H9 (cell line): ENCODE results near the gene ZSWIM3. TPM values are rescaled to one million over a fixed set of nuclear protein-coding genes. Genes with fewer than 3 reads are reported as not detected.
A peak's percentile ranks its signal among the peaks of the same experiment; 100 is the strongest.

Source experiments
- DNase-seq: peaks from one replicate; pipeline ENCODE4 v3.0.0-alpha.2; 2017
- H2AFZ ChIP-seq: one replicate; pipeline ENCODE4 v1.6.1; 2013; ENCODE audit warnings: mild to moderate bottlenecking, low read length, control low read depth, moderate library complexity
- H2AK5ac ChIP-seq: 2 replicates; pipeline ENCODE4 v1.6.1; 2013; ENCODE audit warnings: low read length, control low read depth, mixed read lengths; ENCODE audit not compliant: insufficient read length
- H2BK120ac ChIP-seq: one replicate; pipeline ENCODE4 v1.6.1; 2013; ENCODE audit warnings: low read depth, mild to moderate bottlenecking, low read length, control low read depth, inconsistent platforms; ENCODE audit not compliant: poor library complexity, severe bottlenecking
- H2BK12ac ChIP-seq: 2 replicates; pipeline ENCODE4 v1.6.1; 2013; ENCODE audit warnings: low read length, control low read depth, mixed read lengths, low read depth; ENCODE audit not compliant: insufficient read length
- H2BK15ac ChIP-seq: 2 replicates; pipeline ENCODE4 v1.6.1; 2013; ENCODE audit warnings: low read depth, low read length, control low read depth
- H2BK20ac ChIP-seq: one replicate; pipeline ENCODE4 v1.6.1; 2013; ENCODE audit warnings: low read depth, mild to moderate bottlenecking, low read length, control low read depth, inconsistent platforms; ENCODE audit not compliant: poor library complexity, severe bottlenecking
- H2BK5ac ChIP-seq: 2 replicates; pipeline ENCODE4 v1.6.1; 2013; ENCODE audit warnings: low read length, control low read depth, mixed read lengths; ENCODE audit not compliant: insufficient read length
- H3K14ac ChIP-seq: 2 replicates; pipeline ENCODE4 v1.6.1; 2013; ENCODE audit warnings: low read length, control low read depth; ENCODE audit not compliant: insufficient read depth
- H3K18ac ChIP-seq: 2 replicates; pipeline ENCODE4 v1.6.1; 2013; ENCODE audit warnings: low read depth, mild to moderate bottlenecking, mixed read lengths, low read length, control low read depth; ENCODE audit not compliant: insufficient read length
- H3K23ac ChIP-seq: 2 replicates; pipeline ENCODE4 v1.6.1; 2013; ENCODE audit warnings: low read length, control low read depth, mixed read lengths, low read depth; ENCODE audit not compliant: insufficient read length
- H3K23me2 ChIP-seq: 2 replicates; pipeline ENCODE4 v1.6.1; 2013; ENCODE audit warnings: low read depth, mild to moderate bottlenecking, mixed read lengths, low read length, control low read depth; ENCODE audit not compliant: insufficient read length, poor library complexity, severe bottlenecking
- H3K27ac ChIP-seq: 2 replicates; pipeline ENCODE4 v1.5.1; 2013; ENCODE audit warnings: low read length, control low read depth, mixed read lengths, low read depth; ENCODE audit not compliant: insufficient read length
- H3K27me3 ChIP-seq: 2 replicates; pipeline ENCODE4 v1.6.1; 2013; ENCODE audit warnings: low read length, control low read depth, inconsistent platforms; ENCODE audit not compliant: insufficient read depth
- H3K4ac ChIP-seq: 2 replicates; pipeline ENCODE4 v1.6.1; 2013; ENCODE audit warnings: low read depth, mild to moderate bottlenecking, control low read depth, inconsistent platforms, low read length, moderate library complexity
- H3K4me1 ChIP-seq: 2 replicates; pipeline ENCODE4 v1.6.1; 2013; ENCODE audit warnings: low read length, control low read depth, inconsistent platforms; ENCODE audit not compliant: insufficient read depth
- H3K4me2 ChIP-seq: 2 replicates; pipeline ENCODE4 v1.6.1; 2013; ENCODE audit warnings: low read length, control low read depth, mixed read lengths; ENCODE audit not compliant: insufficient read length, insufficient read depth
- H3K56ac ChIP-seq: 2 replicates; pipeline ENCODE4 v1.6.1; 2013; ENCODE audit warnings: low read depth, mild to moderate bottlenecking, mixed read lengths, low read length, control low read depth; ENCODE audit not compliant: insufficient read length
- H3K79me1 ChIP-seq: 2 replicates; pipeline ENCODE4 v1.6.1; 2013; ENCODE audit warnings: low read depth, mild to moderate bottlenecking, moderate library complexity, low read length, control low read depth, inconsistent platforms; ENCODE audit not compliant: insufficient read depth, poor library complexity, severe bottlenecking
- H3K79me2 ChIP-seq: 2 replicates; pipeline ENCODE4 v1.6.1; 2013; ENCODE audit warnings: low read length, control low read depth, inconsistent platforms; ENCODE audit not compliant: insufficient read depth
- H3K9ac ChIP-seq: 2 replicates; pipeline ENCODE4 v1.6.1; 2013; ENCODE audit warnings: low read length, control low read depth, mixed read lengths; ENCODE audit not compliant: insufficient read length; ENCODE audit errors: extremely low read depth
- H3K9me3 ChIP-seq: one replicate; pipeline ENCODE4 v1.6.1; 2013; ENCODE audit warnings: low read depth, low read length, inconsistent platforms; ENCODE audit not compliant: control insufficient read depth
- H3T11ph ChIP-seq: one replicate; pipeline ENCODE4 v1.6.1; 2013; ENCODE audit warnings: mild to moderate bottlenecking, low read length, control low read depth, inconsistent platforms
- H4K20me1 ChIP-seq: one replicate; pipeline ENCODE4 v1.6.1; 2013; ENCODE audit not compliant: control insufficient read depth, insufficient read length, insufficient read depth
- H4K5ac ChIP-seq: 2 replicates; pipeline ENCODE4 v1.6.1; 2013; ENCODE audit warnings: low read depth, mild to moderate bottlenecking, mixed read lengths, low read length, control low read depth; ENCODE audit not compliant: insufficient read length
- H4K8ac ChIP-seq: replicated peaks from 2 replicates; pipeline ENCODE4 v1.6.1; 2013; ENCODE audit warnings: low read length, control low read depth, mixed read lengths, low read depth; ENCODE audit not compliant: insufficient read length
- H4K91ac ChIP-seq: 2 replicates; pipeline ENCODE4 v1.6.1; 2013; ENCODE audit warnings: low read depth, mild to moderate bottlenecking, moderate library complexity, mixed read lengths, low read length, control low read depth; ENCODE audit not compliant: insufficient read length
- H3K27ac Mint-ChIP-seq, 3 experiments: 2 replicates in 2 of 3; 3 replicates in 1 of 3; pipeline ENCODE4 v1.8.0; 2020 to 2021; ENCODE audit warnings: mixed read lengths in 3 of 3, mild to moderate bottlenecking in 1 of 3, moderate library complexity in 1 of 3
- H3K27me3 Mint-ChIP-seq: 2 replicates; pipeline ENCODE4 v1.8.0; 2021; ENCODE audit warnings: low read depth, mild to moderate bottlenecking, moderate library complexity, mixed read lengths
- H3K36me3 Mint-ChIP-seq, 3 experiments: 2 replicates in 2 of 3; 3 replicates in 1 of 3; pipeline ENCODE4 v1.8.0; 2020 to 2021; ENCODE audit warnings: low read depth in 3 of 3, mixed read lengths in 3 of 3; ENCODE audit not compliant: insufficient read depth in 1 of 3
- H3K4me1 Mint-ChIP-seq, 2 experiments: 2 replicates each; pipeline ENCODE4 v1.8.0; 2020; ENCODE audit warnings: mixed read lengths in 2 of 2
- H3K4me3 Mint-ChIP-seq, 2 experiments: 2 replicates in 1 of 2; 3 replicates in 1 of 2; pipeline ENCODE4 v1.8.0; 2020 to 2021; ENCODE audit warnings: mild to moderate bottlenecking in 2 of 2, mixed read lengths in 2 of 2, moderate library complexity in 1 of 2
- H3K9me3 Mint-ChIP-seq, 2 experiments: 2 replicates in 1 of 2; 3 replicates in 1 of 2; pipeline ENCODE4 v1.8.0; 2020; ENCODE audit warnings: mild to moderate bottlenecking in 2 of 2, mixed read lengths in 2 of 2, moderate library complexity in 1 of 2
- WGBS: extraction: QIAGEN DNeasy Blood & Tissue Kit; methylation state at CpG from one replicate; pipeline ENCODE4 v1.1.7; 2013; ENCODE audit warnings: missing lambda C conversion rate, low lambda C conversion rate, mixed read lengths; ENCODE audit not compliant: insufficient read length; ENCODE audit errors: extremely low coverage; 5-methylcytosine and 5-hydroxymethylcytosine counted together
- total RNA-seq: library from RNA; stranded (reverse); gene quantifications from 2 replicates; pipeline ENCODE4 v1.2.1, GENCODE V29; 2021
- TF ChIP-seq, protein P1 (sequence below): fragments of 200-600 bp; sonication (generic); conservative IDR thresholded peaks from 3 replicates; pipeline ENCODE4 v1.8.0; 2021; ENCODE audit warnings: antibody characterized with exemption, mild to moderate bottlenecking

Gene ZSWIM3
- total RNA-seq, 1 experiment from 2014 or later, result 8.0 TPM

DNA sequence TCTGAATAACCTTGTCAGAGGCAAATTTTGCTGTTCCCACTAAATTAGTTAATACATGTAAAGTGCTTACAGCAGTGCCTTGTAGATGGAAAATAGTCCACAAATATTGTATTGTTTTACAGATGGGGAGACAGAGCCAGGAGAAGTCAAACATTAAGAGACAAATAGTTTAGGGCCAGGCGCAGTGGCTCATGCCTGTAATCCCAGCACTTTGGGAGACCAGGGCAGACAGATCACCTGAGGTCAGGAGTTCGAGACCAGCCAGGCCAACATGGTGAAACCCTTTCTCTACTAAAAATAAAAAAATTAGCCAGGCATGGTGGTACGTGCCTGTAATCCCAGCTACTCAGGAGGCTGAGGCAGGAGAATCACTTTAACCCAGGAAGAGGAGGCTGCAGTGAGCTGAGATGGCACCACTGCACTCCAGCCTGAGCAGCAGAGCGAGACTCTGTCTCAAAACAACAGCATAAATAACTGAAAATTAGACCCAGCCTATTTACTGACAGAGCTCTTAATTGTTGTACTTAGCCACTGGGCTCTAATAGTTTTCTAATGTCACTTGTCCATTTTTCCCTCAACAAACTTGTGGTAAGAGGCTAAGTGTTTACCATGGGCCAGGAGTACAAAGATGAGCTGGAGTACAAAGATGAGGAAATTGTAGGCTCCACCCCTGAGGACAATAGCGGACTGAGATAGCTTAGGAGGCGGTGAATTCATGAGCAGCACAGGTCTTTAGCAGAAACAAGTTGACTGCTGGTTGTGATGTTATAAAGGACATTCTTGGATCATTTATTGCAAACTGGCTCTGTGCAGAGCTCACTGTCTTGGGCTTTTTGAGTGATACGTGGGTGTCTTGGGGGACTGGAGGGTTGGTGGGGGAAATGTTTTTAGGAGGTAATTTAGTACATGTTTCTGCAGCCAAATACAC is 6.4 kb downstream of the ZSWIM3 start:
- no peak overlapping the region for H3K23ac ChIP-seq
- no peak overlapping the region for H2AFZ ChIP-seq
- H2BK120ac ChIP-seq, result no peak overlapping the region
- TF ChIP-seq, protein P1, sequence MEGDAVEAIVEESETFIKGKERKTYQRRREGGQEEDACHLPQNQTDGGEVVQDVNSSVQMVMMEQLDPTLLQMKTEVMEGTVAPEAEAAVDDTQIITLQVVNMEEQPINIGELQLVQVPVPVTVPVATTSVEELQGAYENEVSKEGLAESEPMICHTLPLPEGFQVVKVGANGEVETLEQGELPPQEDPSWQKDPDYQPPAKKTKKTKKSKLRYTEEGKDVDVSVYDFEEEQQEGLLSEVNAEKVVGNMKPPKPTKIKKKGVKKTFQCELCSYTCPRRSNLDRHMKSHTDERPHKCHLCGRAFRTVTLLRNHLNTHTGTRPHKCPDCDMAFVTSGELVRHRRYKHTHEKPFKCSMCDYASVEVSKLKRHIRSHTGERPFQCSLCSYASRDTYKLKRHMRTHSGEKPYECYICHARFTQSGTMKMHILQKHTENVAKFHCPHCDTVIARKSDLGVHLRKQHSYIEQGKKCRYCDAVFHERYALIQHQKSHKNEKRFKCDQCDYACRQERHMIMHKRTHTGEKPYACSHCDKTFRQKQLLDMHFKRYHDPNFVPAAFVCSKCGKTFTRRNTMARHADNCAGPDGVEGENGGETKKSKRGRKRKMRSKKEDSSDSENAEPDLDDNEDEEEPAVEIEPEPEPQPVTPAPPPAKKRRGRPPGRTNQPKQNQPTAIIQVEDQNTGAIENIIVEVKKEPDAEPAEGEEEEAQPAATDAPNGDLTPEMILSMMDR, result no peak
- H4K91ac ChIP-seq, result no peak overlapping the region
- H3K27me3 ChIP-seq, result no peaks in the 10 kb centered on the region
- Mint-ChIP-seq H3K27ac (peak overlapping the region; percentile 62 to 67 (median 62); a peak in 4 of 7 replicates), H3K4me3 (no peak overlapping the region), H3K27me3 (no peaks in the 10 kb centered on the region), H3K36me3 (peaks cover 0 to 7% (median 0%) of the 10 kb centered on the region in 3 experiments; a peak in 2 of 7 replicates), H3K9me3 (no peaks in the 10 kb centered on the region), H3K4me1 (peaks cover 7% of the 10 kb centered on the region in 2 experiments)
- H3K18ac ChIP-seq, result no peak overlapping the region
- no peaks in the 10 kb centered on the region for H3K23me2 ChIP-seq
- H3K27ac ChIP-seq, result no peak overlapping the region
- no peak for DNase-seq
- no peak overlapping the region for H3K9ac ChIP-seq
- WGBS, result no CpG with 5 or more reads among the region's 7 CpGs
- no peak overlapping the region for H4K8ac ChIP-seq
- H3T11ph ChIP-seq, result no peak overlapping the region
- H2BK5ac ChIP-seq, result no peak overlapping the region
- no peak overlapping the region for H3K56ac ChIP-seq
- H4K20me1 ChIP-seq, result no peaks in the 10 kb centered on the region
- H3K14ac ChIP-seq, result no peak overlapping the region
- no peak overlapping the region for H2BK20ac ChIP-seq
- no peak overlapping the region for H2BK15ac ChIP-seq
- no peak overlapping the region for H3K4ac ChIP-seq
- H3K4me1 ChIP-seq, result peaks cover 2% of the 10 kb centered on the region; the same call in 1 of the 2 replicates
- no peak overlapping the region for H4K5ac ChIP-seq
- no peaks in the 10 kb centered on the region for H3K9me3 ChIP-seq
- H3K4me2 ChIP-seq, result no peak overlapping the region
- no peaks in the 10 kb centered on the region for H3K79me2 ChIP-seq
- H2AK5ac ChIP-seq, result no peak overlapping the region
- no peaks in the 10 kb centered on the region for H3K79me1 ChIP-seq
- H2BK12ac ChIP-seq, result no peak overlapping the region
